Heart right ventricle (tissue), 16 donors: Measurements from ENCODE around the gene RAPGEFL1. TPM values are rescaled to one million over a fixed set of nuclear protein-coding genes. Genes with fewer than 3 reads are reported as not detected.

Experiments used
- ATAC-seq, 8 donors: fragments of 200-7000 bp; cut with Tn5 transposase; one replicate each; pipeline ENCODE4 v1.9.1; 2020; ENCODE audit warnings: mild to moderate bottlenecking in 8 of 8, moderate library complexity in 8 of 8, moderate number of reproducible peaks in 1 of 8
- DNase-seq, 2 donors: peaks; one replicate each; pipeline ENCODE4 v3.0.0-alpha.2; 2020
- H3K27ac ChIP-seq, 10 donors: fragments of 200-600 bp; sonication (generic) in 2 of 10; one replicate each; pipeline versions ENCODE4 v1.5.0 to v1.8.0; 2020 to 2022; ENCODE audit warnings: mild to moderate bottlenecking in 3 of 10
- H3K27me3 ChIP-seq, 7 donors: fragments of 200-600 bp; one replicate each; pipeline ENCODE4 v1.8.0; 2021 to 2022; ENCODE audit warnings: mild to moderate bottlenecking in 2 of 7
- H3K36me3 ChIP-seq, 9 donors: fragments of 200-600 bp; sonication (generic) in 1 of 9; one replicate each; pipeline versions ENCODE4 v1.5.0 to v1.8.0; 2020 to 2022; ENCODE audit warnings: mild to moderate bottlenecking in 2 of 9
- H3K4me1 ChIP-seq, 9 donors: fragments of 200-600 bp; sonication (generic) in 1 of 9; one replicate each; pipeline versions ENCODE4 v1.5.0 to v1.8.0; 2020 to 2022; ENCODE audit warnings: mild to moderate bottlenecking in 4 of 9
- H3K4me3 ChIP-seq, 10 donors: fragments of 200-600 bp; sonication (generic) in 2 of 10; one replicate each; pipeline versions ENCODE4 v1.5.0 to v1.8.0; 2020 to 2022; ENCODE audit warnings: mild to moderate bottlenecking in 7 of 10, moderate library complexity in 2 of 10
- H3K9me3 ChIP-seq, 11 donors: fragments of 200-600 bp in 10 of 11; sonication (generic) in 2 of 11; one replicate each; pipeline versions ENCODE4 v1.5.0 to v1.8.0; 2013 to 2022; ENCODE audit warnings: mild to moderate bottlenecking in 2 of 11, control low read depth in 1 of 11, moderate library complexity in 1 of 11
- CTCF ChIP-seq, 9 donors: fragments of 200-600 bp; sonication (generic) in 2 of 9; IDR thresholded peaks; one replicate each; pipeline versions ENCODE4 v1.5.0 to v1.8.0; 2021 to 2022; ENCODE audit warnings: antibody characterized with exemption in 9 of 9, mild to moderate bottlenecking in 5 of 9, moderate library complexity in 1 of 9
- WGBS, 2 donors: extraction: QIAGEN DNeasy Blood & Tissue Kit; methylation state at CpG; one replicate each; pipeline ENCODE4 v1.1.7; 2013; ENCODE audit warnings: inconsistent platforms in 1 of 2; 5-methylcytosine and 5-hydroxymethylcytosine counted together
- intact Hi-C, 10 donors: fragments of 100-400 bp; cut with DNase I; formaldehyde crosslinking; loops; one replicate each; pipeline versions ENCODE4 v1.11.1 to v1.14.2; 2022
- polyA plus RNA-seq, 2 donors: library from polyadenylated mRNA; stranded (reverse); fragments of 200-250 nt; gene quantifications; one replicate each; pipeline ENCODE4 v1.2.3, GENCODE V29; 2013
- total RNA-seq, 10 donors: library from RNA; stranded (reverse); fragmentation: NEBNext Ultra II Directional in 3 of 10; extraction: Animal tissue kit (Norgen Biotek cat#: 25700) in 3 of 10; gene quantifications; one replicate each; pipeline versions ENCODE4 v1.2.1 to v1.2.4, GENCODE V29; 2021 to 2023
- donor health status: Arrhythmogenic right ventricular cardiomyopathy.
- donor health status: ischemic (EF 13 %, LVEDD 7.1; RV severe dilation, severe dysfunction).
- donor health status: healthy with polysubstance abuse.
- donor health status: DM: no; HTN: yes; CAD: no.
- donor health status: DM: no; HTN: no; CAD: no.
- donor health status: ischemic (EF 25% LVEDD 6.9; RV normal size, moderate dysfunction).
- donor health status: ischemic (EF 25% LVEDD 5.7; RV mildly dilated, moderate dysfunction).
- donor health status: healthy.
- donor health status: DM: yes; HTN: yes; CAD: no.
- donor health status: Ischemic cardiomyopathy.
- donor health status: ischemic (EF 35%, LVEDD 5.7; RV mildly dilated, moderate dysfunction).
- donor health status: nonischemic (EF 11% LVEDD 7.7; RV severe dilation, severe dysfunction).
- donor health status: DM: yes; HTN: yes; CAD: no.
- donor health status: PGD.
- donor health status: ischemic (EF 29% LVEDD 5.4; RV normal size, mild dysfunction).
- donor health status: nonischemic (EF 23%, LVEDD 6.1; RV moderate dilation, normal function).

Gene RAPGEFL1
- total and polyA plus RNA-seq, 12 donors = 2.2 to 21.9 (median 3.2) TPM

DNA sequence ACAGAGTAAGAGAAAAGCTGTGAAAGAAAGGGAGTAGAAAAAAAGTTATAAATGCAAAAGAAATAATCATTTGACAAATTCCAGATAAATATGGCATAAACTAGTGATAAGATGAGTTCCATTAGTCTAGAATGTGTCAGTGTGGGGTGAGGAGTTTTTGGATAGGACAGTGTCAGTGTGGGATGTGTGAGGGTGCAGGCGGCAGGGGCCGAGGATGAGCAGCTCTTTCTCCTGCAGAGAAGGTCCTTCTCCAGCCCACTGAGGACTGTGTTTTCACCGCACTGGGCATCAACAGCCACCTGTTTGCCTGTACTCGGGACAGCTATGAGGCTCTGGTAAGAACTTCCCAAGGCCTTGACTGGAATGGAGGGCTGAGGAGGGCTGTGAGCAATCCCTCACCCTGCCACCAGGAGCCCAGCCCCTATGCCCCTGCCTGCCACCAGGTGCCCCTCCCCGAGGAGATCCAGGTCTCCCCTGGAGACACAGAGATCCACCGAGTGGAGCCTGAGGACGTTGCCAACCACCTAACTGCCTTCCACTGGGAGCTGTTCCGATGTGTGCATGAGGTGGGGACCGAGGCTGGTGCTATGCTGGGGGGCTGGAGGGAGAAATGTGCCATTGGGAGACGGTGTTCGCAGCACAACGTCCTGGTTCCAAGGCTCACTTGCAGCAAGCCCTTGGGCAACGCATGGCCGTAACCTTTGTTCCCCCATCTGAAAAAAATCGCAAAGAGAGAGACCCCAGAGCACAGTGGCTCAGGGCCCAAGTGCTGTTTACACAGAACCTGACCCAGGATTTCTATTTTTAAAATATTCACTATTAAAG lies 13.1 kb downstream of the RAPGEFL1 start:
- DNase-seq (no peak), ATAC-seq (no peak)
- WGBS, 2 donors = 78 to 85% methylated on average over 15 of the region's 15 CpGs
- peaks cover 0 to 11% (median 0%) of the 10 kb centered on the region in 9 donors for H3K36me3 ChIP-seq
- H3K4me3 ChIP-seq = peak overlapping the region in 7 of 10 donors; percentile 49 to 70 (median 63)
- peak overlapping the region in 1 of 10 donors; percentile 18 for H3K27ac ChIP-seq
- no peaks in the 10 kb centered on the region for H3K9me3 ChIP-seq
- intact Hi-C loops = loop anchor here in 5 of 10 donors (1.0 to 10.0 kb wide), 5 partner anchors 164 to 178 kb away; partner anchors contain the start of gene CSF3 (in 2 of the 5)
- H3K27me3 ChIP-seq = peaks cover 0 to 7% (median 0%) of the 10 kb centered on the region in 7 donors
- no peak for TF ChIP-seq CTCF (IDR thresholded peaks at IDR 0.05)
- peaks cover 0 to 25% (median 7%) of the 10 kb centered on the region in 9 donors for H3K4me1 ChIP-seq

GRCh38 chr17:40191237-40192208 lies 14.3 kb downstream of the RAPGEFL1 start:
- intact Hi-C loops = loop anchor here in 5 of 10 donors (1.0 to 10.0 kb wide), 5 partner anchors 163 to 179 kb away; partner anchors contain the start of gene CSF3 (in 2 of the 5)
- Histone ChIP-seq H3K27ac (peak overlapping the region in 7 of 10 donors; percentile 18 to 54 (median 40)), H3K4me3 (peak overlapping the region; percentile 27 to 70 (median 62)), H3K4me1 (peaks cover 0 to 25% (median 7%) of the 10 kb centered on the region in 9 donors), H3K27me3 (peaks cover 0 to 7% (median 0%) of the 10 kb centered on the region in 7 donors), H3K36me3 (peaks cover 0 to 11% (median 0%) of the 10 kb centered on the region in 9 donors), H3K9me3 (no peaks in the 10 kb centered on the region)
- peak; percentile 39 to 84 (median 70) for TF ChIP-seq CTCF (IDR thresholded peaks at IDR 0.05)
- DNase-seq (peak; percentile 65 to 76), ATAC-seq (peak; percentile 77 to 91 (median 82))
- WGBS, 2 donors = 2 to 4% methylated on average over 53 to 60 of the region's 60 CpGs

- no peaks in the 10 kb centered on the region for H3K9me3 ChIP-seq
- no peak for TF ChIP-seq CTCF (IDR thresholded peaks at IDR 0.05)
- DNase-seq (no peak), ATAC-seq (no peak)
- WGBS, 2 donors = 95 to 100% methylated on average over 2 of the region's 2 CpGs
- peaks cover 0 to 7% (median 0%) of the 10 kb centered on the region in 7 donors for H3K27me3 ChIP-seq
- intact Hi-C loops = loop anchor here in 4 of 10 donors (5.0 to 10.0 kb wide), 4 partner anchors 162 to 181 kb away; partner anchors contain the start of gene CSF3 (in 2 of the 4)
- no peak overlapping the region for H3K4me3 ChIP-seq
- no peak overlapping the region for H3K27ac ChIP-seq
- H3K4me1 ChIP-seq = peaks cover 0 to 25% (median 7%) of the 10 kb centered on the region in 9 donors
- H3K36me3 ChIP-seq = peaks cover 0 to 11% (median 0%) of the 10 kb centered on the region in 9 donors
These were observed 15.7 kb downstream of the RAPGEFL1 start for GRCh38 chr17:40192961-40193360.
